Endothelial cell of umbilical vein (primary cell): ENCODE results near the gene MCRIP2.

Experiments
- EZH2 ChIP-seq: IDR thresholded peaks from 2 replicates; pipeline ENCODE4 v1.6.1; 2012; ENCODE audit warnings: borderline replicate concordance, low read depth, mild to moderate bottlenecking, moderate library complexity, low read length, inconsistent platforms; ENCODE audit not compliant: severe bottlenecking
- MYC ChIP-seq: IDR thresholded peaks from one replicate; pipeline ENCODE4 v1.6.1; 2011; ENCODE audit warnings: mild to moderate bottlenecking, low read depth, low read length
- POLR2A ChIP-seq: IDR thresholded peaks from 2 replicates; pipeline ENCODE4 v1.6.1; 2012; ENCODE audit warnings: low read depth, mild to moderate bottlenecking, control low read depth, low read length
- POLR2AphosphoS5 ChIP-seq: IDR thresholded peaks from 2 replicates; pipeline ENCODE4 v1.6.1; 2012; ENCODE audit warnings: low read depth, mild to moderate bottlenecking, control low read depth, low read length, moderate library complexity; ENCODE audit not compliant: insufficient read depth
- TF ChIP-seq, protein P1 (sequence below), 2 donors: IDR thresholded peaks; 1 replicate in 1 of 2; 2 replicates in 1 of 2; pipeline ENCODE4 v1.5.1; 2011; ENCODE audit warnings: low read length in 2 of 2, mild to moderate bottlenecking in 2 of 2, moderate library complexity in 2 of 2, control low read depth in 1 of 2, inconsistent platforms in 1 of 2, low read depth in 1 of 2; ENCODE audit not compliant: insufficient read depth in 1 of 2; ENCODE audit errors: extremely low read depth in 1 of 2

DNA sequence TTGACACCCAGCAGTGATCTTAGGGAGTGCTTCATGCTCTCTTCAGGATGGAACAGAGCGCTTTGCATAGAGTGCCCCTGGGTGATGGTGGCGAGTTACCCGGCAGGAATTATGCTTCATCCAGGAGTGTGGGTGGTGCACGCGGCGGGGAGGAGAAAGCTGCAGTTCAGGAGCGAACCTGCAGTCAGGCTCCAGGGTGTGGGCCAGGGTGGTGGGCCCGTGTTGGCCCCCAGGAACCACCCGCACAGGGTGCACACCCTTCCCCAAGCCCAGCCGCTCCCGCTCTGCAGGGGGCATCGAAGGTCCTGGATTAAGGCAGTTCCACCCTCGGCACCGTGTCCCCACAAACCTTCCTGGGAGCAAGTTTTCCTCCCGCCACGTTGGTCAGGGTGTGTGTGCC, 47.8 kb upstream of the MCRIP2 start:
- TF ChIP-seq, protein P1, sequence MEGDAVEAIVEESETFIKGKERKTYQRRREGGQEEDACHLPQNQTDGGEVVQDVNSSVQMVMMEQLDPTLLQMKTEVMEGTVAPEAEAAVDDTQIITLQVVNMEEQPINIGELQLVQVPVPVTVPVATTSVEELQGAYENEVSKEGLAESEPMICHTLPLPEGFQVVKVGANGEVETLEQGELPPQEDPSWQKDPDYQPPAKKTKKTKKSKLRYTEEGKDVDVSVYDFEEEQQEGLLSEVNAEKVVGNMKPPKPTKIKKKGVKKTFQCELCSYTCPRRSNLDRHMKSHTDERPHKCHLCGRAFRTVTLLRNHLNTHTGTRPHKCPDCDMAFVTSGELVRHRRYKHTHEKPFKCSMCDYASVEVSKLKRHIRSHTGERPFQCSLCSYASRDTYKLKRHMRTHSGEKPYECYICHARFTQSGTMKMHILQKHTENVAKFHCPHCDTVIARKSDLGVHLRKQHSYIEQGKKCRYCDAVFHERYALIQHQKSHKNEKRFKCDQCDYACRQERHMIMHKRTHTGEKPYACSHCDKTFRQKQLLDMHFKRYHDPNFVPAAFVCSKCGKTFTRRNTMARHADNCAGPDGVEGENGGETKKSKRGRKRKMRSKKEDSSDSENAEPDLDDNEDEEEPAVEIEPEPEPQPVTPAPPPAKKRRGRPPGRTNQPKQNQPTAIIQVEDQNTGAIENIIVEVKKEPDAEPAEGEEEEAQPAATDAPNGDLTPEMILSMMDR (IDR thresholded peaks at IDR 0.05; ENCODE audit: extremely low read depth in 1 of 2, insufficient read depth in 1 of 2, low read depth in 1 of 2, low read length in 2 of 2): no peak
- TF ChIP-seq EZH2 (no peak), POLR2A (no peak), MYC (no peak), POLR2AphosphoS5 (no peak)
